Calu3 (cell line): ENCODE data around the gene CDC16. TPM values are rescaled to one million over a fixed set of nuclear protein-coding genes. Genes with fewer than 3 reads are reported as not detected.

ENCODE experiments used
- Bru-seq: library from RNA; stranded (reverse); fragments of 400-500 nt; gene quantifications from one replicate; lab custom pipeline; 2021; lab: Mats Ljungman, UMichigan
- BruChase-seq, 2 experiments: library from RNA; stranded (reverse); fragments of 400-500 nt; gene quantifications; one replicate each; lab custom pipeline; 2021; lab: Mats Ljungman, UMichigan
- BruUV-seq: library from RNA; stranded (reverse); fragments of 400-500 nt; replicated peaks from 2 replicates; lab custom pipeline; 2021; lab: Mats Ljungman, UMichigan
- CTCF ChIA-PET: fragments of 300-600 bp; sonication (Branson Sonifier 250); formaldehyde crosslinking; loops from one replicate; lab custom pipeline; 2022; ENCODE audit warnings: antibody characterized with exemption; lab: Charles Lee
- DNase-seq: peaks from one replicate; pipeline ENCODE4 v3.0.0; 2022
- H3K27ac Mint-ChIP-seq: one replicate; pipeline ENCODE4 v1.8.0; 2022; ENCODE audit warnings: mixed read lengths; ENCODE audit not compliant: unreplicated experiment
- H3K27me3 Mint-ChIP-seq: one replicate; pipeline ENCODE4 v1.8.0; 2022; ENCODE audit warnings: mixed read lengths; ENCODE audit not compliant: unreplicated experiment
- H3K36me3 Mint-ChIP-seq: one replicate; pipeline ENCODE4 v1.8.0; 2022; ENCODE audit warnings: mild to moderate bottlenecking, moderate library complexity, mixed read lengths; ENCODE audit not compliant: insufficient read depth, unreplicated experiment
- H3K4me1 Mint-ChIP-seq: one replicate; pipeline ENCODE4 v1.8.0; 2022; ENCODE audit warnings: mild to moderate bottlenecking, low read depth, mixed read lengths; ENCODE audit not compliant: unreplicated experiment
- H3K4me3 Mint-ChIP-seq: one replicate; pipeline ENCODE4 v1.8.0; 2022; ENCODE audit warnings: mild to moderate bottlenecking, low read depth, moderate library complexity, mixed read lengths; ENCODE audit not compliant: unreplicated experiment
- H3K9me3 Mint-ChIP-seq: one replicate; pipeline ENCODE4 v1.8.0; 2022; ENCODE audit warnings: low read depth, mixed read lengths; ENCODE audit not compliant: unreplicated experiment
- intact Hi-C: fragments of 100-400 bp; cut with micrococcal nuclease; formaldehyde crosslinking; loops from one replicate; pipeline ENCODE4 v1.10.0; 2022; ENCODE audit not compliant: unreplicated experiment
- long read RNA-seq: library from polyadenylated mRNA; stranded (forward); transcript quantifications from one replicate; pipeline ENCODE4 v2.0.0, GENCODE V29; 2022
- total RNA-seq: library from RNA; stranded (reverse); gene quantifications from 2 replicates; pipeline ENCODE4 v1.2.3, GENCODE V29; 2022
- TF ChIP-seq, protein P1 (sequence below): fragments of 200-600 bp; IDR thresholded peaks from one replicate; pipeline ENCODE4 v1.8.0; 2022; ENCODE audit warnings: antibody characterized with exemption; ENCODE audit not compliant: unreplicated experiment

The CDC16 gene, protein sequence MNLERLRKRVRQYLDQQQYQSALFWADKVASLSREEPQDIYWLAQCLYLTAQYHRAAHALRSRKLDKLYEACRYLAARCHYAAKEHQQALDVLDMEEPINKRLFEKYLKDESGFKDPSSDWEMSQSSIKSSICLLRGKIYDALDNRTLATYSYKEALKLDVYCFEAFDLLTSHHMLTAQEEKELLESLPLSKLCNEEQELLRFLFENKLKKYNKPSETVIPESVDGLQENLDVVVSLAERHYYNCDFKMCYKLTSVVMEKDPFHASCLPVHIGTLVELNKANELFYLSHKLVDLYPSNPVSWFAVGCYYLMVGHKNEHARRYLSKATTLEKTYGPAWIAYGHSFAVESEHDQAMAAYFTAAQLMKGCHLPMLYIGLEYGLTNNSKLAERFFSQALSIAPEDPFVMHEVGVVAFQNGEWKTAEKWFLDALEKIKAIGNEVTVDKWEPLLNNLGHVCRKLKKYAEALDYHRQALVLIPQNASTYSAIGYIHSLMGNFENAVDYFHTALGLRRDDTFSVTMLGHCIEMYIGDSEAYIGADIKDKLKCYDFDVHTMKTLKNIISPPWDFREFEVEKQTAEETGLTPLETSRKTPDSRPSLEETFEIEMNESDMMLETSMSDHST
- total RNA-seq (15.7 and 16.8 TPM in 2 replicates), Bru-seq, nascent RNA (percentile 62 among the genes with signal in this experiment), BruChase-seq, experiment 1, labeled RNA remaining after a 6-hour chase (percentile 51 among the genes with signal in this experiment), BruChase-seq, experiment 2, labeled RNA remaining after a 2-hour chase (percentile 53 among the genes with signal in this experiment)
- long read RNA-seq, transcript CDC16-203 (18 exons, 2,203 nt) = major isoform, 8 of 15 reads
- long read RNA-seq, partial matches to known transcripts = 1 of 15 reads
- long read RNA-seq, other reads (novel, unspliced or antisense) = 3 of 15 reads

DNA sequence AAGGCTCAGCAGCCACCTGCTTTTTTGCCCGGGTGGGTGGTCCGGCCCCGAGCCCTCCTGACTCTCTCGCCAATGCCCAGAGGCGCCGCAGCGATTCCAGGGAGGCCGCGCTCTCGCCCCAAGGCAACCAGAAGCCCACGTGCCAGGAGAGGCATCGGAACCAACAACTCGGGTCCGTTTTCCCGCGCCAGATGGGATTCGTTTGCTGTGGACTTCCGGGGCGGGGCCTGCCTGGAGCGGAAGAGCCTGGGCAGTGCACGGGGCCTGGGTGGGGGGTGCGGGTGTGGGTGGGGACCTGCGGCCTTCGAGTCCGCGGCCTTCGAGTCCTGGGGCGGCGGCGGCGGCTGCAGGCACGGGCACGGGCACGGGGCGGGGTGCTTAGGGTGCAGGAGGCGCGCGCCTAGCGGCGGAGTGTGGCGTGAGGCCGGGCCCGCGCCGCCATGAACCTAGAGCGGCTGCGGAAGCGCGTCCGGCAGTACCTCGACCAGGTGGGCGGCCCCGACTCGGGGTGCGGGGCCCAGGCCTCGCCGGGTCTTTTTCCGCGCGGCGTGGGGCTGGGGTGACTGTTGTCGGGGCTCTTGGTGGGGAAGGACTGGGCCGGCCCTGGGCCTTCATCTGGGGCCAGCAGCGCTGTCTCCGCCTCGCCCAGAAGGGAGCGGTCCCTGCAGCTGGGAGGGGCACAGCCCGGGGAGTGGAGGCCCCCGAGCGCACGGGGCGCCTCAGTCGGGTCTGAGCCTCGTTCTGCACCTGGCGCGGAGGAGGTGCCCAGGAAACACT is at the start of gene CDC16:
Gene CDC16 (plus strand): TSS at position 253 of the 777 bp plus-strand sequence. CDS start 188 bp downstream, at position 441.
- TF ChIP-seq, protein P1, sequence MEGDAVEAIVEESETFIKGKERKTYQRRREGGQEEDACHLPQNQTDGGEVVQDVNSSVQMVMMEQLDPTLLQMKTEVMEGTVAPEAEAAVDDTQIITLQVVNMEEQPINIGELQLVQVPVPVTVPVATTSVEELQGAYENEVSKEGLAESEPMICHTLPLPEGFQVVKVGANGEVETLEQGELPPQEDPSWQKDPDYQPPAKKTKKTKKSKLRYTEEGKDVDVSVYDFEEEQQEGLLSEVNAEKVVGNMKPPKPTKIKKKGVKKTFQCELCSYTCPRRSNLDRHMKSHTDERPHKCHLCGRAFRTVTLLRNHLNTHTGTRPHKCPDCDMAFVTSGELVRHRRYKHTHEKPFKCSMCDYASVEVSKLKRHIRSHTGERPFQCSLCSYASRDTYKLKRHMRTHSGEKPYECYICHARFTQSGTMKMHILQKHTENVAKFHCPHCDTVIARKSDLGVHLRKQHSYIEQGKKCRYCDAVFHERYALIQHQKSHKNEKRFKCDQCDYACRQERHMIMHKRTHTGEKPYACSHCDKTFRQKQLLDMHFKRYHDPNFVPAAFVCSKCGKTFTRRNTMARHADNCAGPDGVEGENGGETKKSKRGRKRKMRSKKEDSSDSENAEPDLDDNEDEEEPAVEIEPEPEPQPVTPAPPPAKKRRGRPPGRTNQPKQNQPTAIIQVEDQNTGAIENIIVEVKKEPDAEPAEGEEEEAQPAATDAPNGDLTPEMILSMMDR = no peak
- H3K27ac Mint-ChIP-seq = no peak within 1 kb of the TSS
- H3K27me3 Mint-ChIP-seq = no peaks in the 10 kb centered on the region
- peaks cover 19% of the 10 kb centered on the region for H3K36me3 Mint-ChIP-seq
- BruUV-seq = no TSS peak
- CTCF ChIA-PET = no interaction called here
- H3K4me1 Mint-ChIP-seq = no peaks in the 10 kb centered on the region
- intact Hi-C loops = no loop called here
- H3K9me3 Mint-ChIP-seq = no peaks in the 10 kb centered on the region
- peak within 1 kb of the TSS; percentile 71 for H3K4me3 Mint-ChIP-seq
- peak; percentile 74 for DNase-seq

DNA sequence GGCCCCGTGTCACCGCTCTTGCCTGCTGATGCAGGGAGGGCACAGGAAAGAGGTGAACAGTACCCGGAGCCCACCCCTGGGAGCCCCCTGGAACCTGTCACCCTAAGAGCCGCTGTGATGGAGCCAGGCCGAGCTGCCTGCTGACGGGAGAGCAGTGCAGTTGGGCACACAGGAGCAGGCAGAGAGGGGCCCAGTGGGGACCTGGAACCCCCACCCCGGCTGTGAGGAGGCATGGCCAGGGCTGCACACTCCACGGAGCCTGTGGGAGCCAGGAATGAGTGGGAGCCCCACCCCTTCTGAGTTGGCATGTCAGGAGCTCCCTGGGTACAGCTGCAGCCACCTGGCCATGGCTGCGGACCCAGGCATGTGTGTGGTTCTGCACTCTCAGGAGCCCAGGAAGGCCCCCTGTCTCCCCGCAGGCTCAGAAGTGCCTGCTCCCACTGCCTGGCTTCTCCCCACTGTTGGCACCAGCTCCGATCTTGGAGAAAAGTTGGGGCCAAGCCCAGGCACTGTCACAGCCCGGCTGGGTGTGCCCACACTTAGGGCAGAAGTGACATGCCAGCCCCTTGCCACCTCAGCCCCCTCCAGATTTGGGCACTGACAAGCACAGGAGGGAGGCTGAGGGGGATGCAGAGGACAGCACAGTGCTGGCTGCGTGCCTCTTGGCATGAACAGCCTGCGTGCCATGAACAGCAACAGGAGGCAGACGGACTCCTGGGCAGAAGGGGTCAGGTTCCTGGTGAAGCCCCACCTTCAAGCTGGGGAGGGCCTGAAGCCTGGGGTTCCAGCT is 49.3 kb upstream of the CDC16 start:
- no peaks in the 10 kb centered on the region for H3K4me1 Mint-ChIP-seq
- peaks cover 3% of the 10 kb centered on the region for H3K9me3 Mint-ChIP-seq
- no peak overlapping the region for H3K27ac Mint-ChIP-seq
- DNase-seq = no peak
- TF ChIP-seq, protein P1 = no peak
- intact Hi-C loops = no loop called here
- no peak overlapping the region for H3K4me3 Mint-ChIP-seq
- CTCF ChIA-PET = no interaction called here
- BruUV-seq = no TSS peak
- no peaks in the 10 kb centered on the region for H3K36me3 Mint-ChIP-seq
- H3K27me3 Mint-ChIP-seq = peaks cover 14% of the 10 kb centered on the region

DNA sequence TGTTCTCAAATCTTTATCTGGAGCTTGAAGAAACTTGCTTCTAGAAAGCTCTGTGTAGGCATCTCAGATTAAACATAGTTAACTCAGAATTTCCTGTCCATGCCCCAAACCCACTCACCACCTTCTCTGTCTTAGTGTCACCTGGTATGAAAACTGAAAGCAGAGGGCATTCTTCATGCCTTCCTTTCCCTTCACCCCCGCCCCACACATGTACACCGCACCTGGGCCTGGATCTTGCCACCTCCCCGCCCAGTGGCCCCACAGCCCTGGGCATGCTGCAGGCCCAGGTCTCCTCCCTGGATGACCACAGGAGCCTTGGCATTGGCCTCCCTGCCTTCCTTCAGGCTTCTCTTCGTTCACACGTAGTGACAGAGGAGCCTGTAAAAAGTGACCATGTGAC is 39.8 kb upstream of the CDC16 start:
- TF ChIP-seq, protein P1 = no peak
- Mint-ChIP-seq H3K36me3 (no peaks in the 10 kb centered on the region), H3K9me3 (no peaks in the 10 kb centered on the region), H3K4me1 (no peaks in the 10 kb centered on the region), H3K27ac (no peak overlapping the region), H3K27me3 (no peaks in the 10 kb centered on the region), H3K4me3 (no peak overlapping the region)
- intact Hi-C loops = no loop called here
- no TSS peak for BruUV-seq
- DNase-seq = no peak
- CTCF ChIA-PET = no interaction called here
